HAP-1 (cell line): ENCODE data around the gene CLIC5.

ENCODE experiments used
- DNase-seq, 2 experiments: peaks; one replicate each; pipeline ENCODE4 v3.0.0-alpha.2; 2016 to 2020; ENCODE audit warnings: low spot score in 2 of 2
- H3K27me3 ChIP-seq: fragments of 250-450 bp; sonication (Bioruptor Pico); 2 replicates; pipeline ENCODE4 v1.5.1; 2020; ENCODE audit warnings: low read depth, mild to moderate bottlenecking, moderate library complexity
- H3K36me3 ChIP-seq: fragments of 250-450 bp; sonication (Bioruptor Pico); replicated peaks from 2 replicates; pipeline ENCODE4 v1.5.1; 2020; ENCODE audit warnings: mild to moderate bottlenecking
- H3K4me1 ChIP-seq: fragments of 250-450 bp; sonication (Bioruptor Pico); 2 replicates; pipeline ENCODE4 v1.5.1; 2020; ENCODE audit warnings: mild to moderate bottlenecking
- H3K4me3 ChIP-seq: fragments of 250-450 bp; sonication (Bioruptor Pico); 2 replicates; pipeline ENCODE4 v1.5.1; 2020; ENCODE audit warnings: mild to moderate bottlenecking, moderate library complexity
- H3K9me3 ChIP-seq: fragments of 250-450 bp; sonication (Bioruptor Pico); 2 replicates; pipeline ENCODE4 v1.5.1; 2020; ENCODE audit warnings: mild to moderate bottlenecking, moderate library complexity
- in situ Hi-C: fragments of 300-500 bp; cut with MboI; formaldehyde crosslinking; loops from 3 replicates; pipeline ENCODE4 v1.14.3; 2020; ENCODE audit warnings: low sequenced_read_pairs, inconsistent platforms, mixed read lengths

CLIC5 gene

GRCh38 chr6:46048646-46049297 lies 33.1 kb upstream of the CLIC5 start:
- Histone ChIP-seq H3K4me3 (no peak overlapping the region), H3K4me1 (no peaks in the 10 kb centered on the region), H3K36me3 (no peaks in the 10 kb centered on the region), H3K9me3 (no peaks in the 10 kb centered on the region), H3K27me3 (no peaks in the 10 kb centered on the region)
- in situ Hi-C loops = no loop called here
- no peak for DNase-seq

- Histone ChIP-seq H3K36me3 (no peaks in the 10 kb centered on the region), H3K4me1 (no peaks in the 10 kb centered on the region), H3K9me3 (no peaks in the 10 kb centered on the region), H3K27me3 (no peaks in the 10 kb centered on the region), H3K4me3 (no peak overlapping the region)
- DNase-seq = no peak
- in situ Hi-C loops = no loop called here
These were observed 31.0 kb upstream of the CLIC5 start for GRCh38 chr6:46046558-46047174.

- no peaks in the 10 kb centered on the region for H3K4me1 ChIP-seq
- no peaks in the 10 kb centered on the region for H3K27me3 ChIP-seq
- in situ Hi-C loops = no loop called here
- no peaks in the 10 kb centered on the region for H3K9me3 ChIP-seq
- no peak overlapping the region for H3K4me3 ChIP-seq
- no peaks in the 10 kb centered on the region for H3K36me3 ChIP-seq
- no peak for DNase-seq
These were observed 29.4 kb upstream of the CLIC5 start for GRCh38 chr6:46044881-46045617.

- Histone ChIP-seq H3K4me1 (no peaks in the 10 kb centered on the region), H3K4me3 (no peak overlapping the region), H3K27me3 (no peaks in the 10 kb centered on the region), H3K36me3 (no peaks in the 10 kb centered on the region), H3K9me3 (no peaks in the 10 kb centered on the region)
- in situ Hi-C loops = no loop called here
- peak; percentile 34 to 42 for DNase-seq
These were observed 26.8 kb upstream of the CLIC5 start for GRCh38 chr6:46042355-46042999.

- H3K4me1 ChIP-seq = no peaks in the 10 kb centered on the region
- no peak for DNase-seq
- H3K4me3 ChIP-seq = no peak overlapping the region
- in situ Hi-C loops = no loop called here
- no peaks in the 10 kb centered on the region for H3K27me3 ChIP-seq
- no peaks in the 10 kb centered on the region for H3K36me3 ChIP-seq
- H3K9me3 ChIP-seq = no peaks in the 10 kb centered on the region
These were observed 24.6 kb upstream of the CLIC5 start for GRCh38 chr6:46040288-46040687.

- no peak overlapping the region for H3K4me3 ChIP-seq
- H3K9me3 ChIP-seq = no peaks in the 10 kb centered on the region
- in situ Hi-C loops = no loop called here
- no peaks in the 10 kb centered on the region for H3K4me1 ChIP-seq
- no peaks in the 10 kb centered on the region for H3K36me3 ChIP-seq
- H3K27me3 ChIP-seq = no peaks in the 10 kb centered on the region
- DNase-seq = no peak
These were observed 24.0 kb upstream of the CLIC5 start for GRCh38 chr6:46039646-46040045.

GRCh38 chr6:46036911-46037310 lies 21.3 kb upstream of the CLIC5 start:
- in situ Hi-C loops = no loop called here
- Histone ChIP-seq H3K4me1 (no peaks in the 10 kb centered on the region), H3K27me3 (no peaks in the 10 kb centered on the region), H3K9me3 (no peaks in the 10 kb centered on the region), H3K36me3 (no peaks in the 10 kb centered on the region), H3K4me3 (no peak overlapping the region)
- no peak for DNase-seq

GRCh38 chr6:46035242-46035641 lies 19.6 kb upstream of the CLIC5 start:
- in situ Hi-C loops = no loop called here
- Histone ChIP-seq H3K36me3 (no peaks in the 10 kb centered on the region), H3K9me3 (no peaks in the 10 kb centered on the region), H3K4me3 (no peak overlapping the region), H3K4me1 (no peaks in the 10 kb centered on the region), H3K27me3 (peaks cover 3% of the 10 kb centered on the region)
- no peak for DNase-seq

GRCh38 chr6:46032110-46032998 lies 16.7 kb upstream of the CLIC5 start:
- no peak for DNase-seq
- H3K36me3 ChIP-seq = no peaks in the 10 kb centered on the region
- no peaks in the 10 kb centered on the region for H3K4me1 ChIP-seq
- in situ Hi-C loops = no loop called here
- no peak overlapping the region for H3K4me3 ChIP-seq
- no peaks in the 10 kb centered on the region for H3K9me3 ChIP-seq
- peaks cover 12% of the 10 kb centered on the region for H3K27me3 ChIP-seq

- Histone ChIP-seq H3K36me3 (no peaks in the 10 kb centered on the region), H3K9me3 (no peaks in the 10 kb centered on the region), H3K4me1 (no peaks in the 10 kb centered on the region), H3K4me3 (no peak overlapping the region), H3K27me3 (peaks cover 12% of the 10 kb centered on the region)
- in situ Hi-C loops = no loop called here
- DNase-seq = no peak
These were observed 13.9 kb upstream of the CLIC5 start for GRCh38 chr6:46029602-46030001.

GRCh38 chr6:46026307-46026706 lies 10.6 kb upstream of the CLIC5 start:
- Histone ChIP-seq H3K9me3 (no peaks in the 10 kb centered on the region), H3K4me3 (no peak overlapping the region), H3K27me3 (peaks cover 12% of the 10 kb centered on the region), H3K4me1 (no peaks in the 10 kb centered on the region), H3K36me3 (no peaks in the 10 kb centered on the region)
- DNase-seq = no peak
- in situ Hi-C loops = no loop called here

GRCh38 chr6:46025573-46025972 lies 9.9 kb upstream of the CLIC5 start:
- DNase-seq = no peak
- Histone ChIP-seq H3K36me3 (no peaks in the 10 kb centered on the region), H3K4me3 (no peak overlapping the region), H3K9me3 (no peaks in the 10 kb centered on the region), H3K27me3 (peaks cover 9% of the 10 kb centered on the region), H3K4me1 (no peaks in the 10 kb centered on the region)
- in situ Hi-C loops = no loop called here

GRCh38 chr6:46024124-46024769 lies 8.6 kb upstream of the CLIC5 start:
- H3K9me3 ChIP-seq = no peaks in the 10 kb centered on the region
- in situ Hi-C loops = no loop called here
- H3K27me3 ChIP-seq = peaks cover 5% of the 10 kb centered on the region; the same call in 1 of the 2 replicates
- DNase-seq = no peak
- no peak overlapping the region for H3K4me3 ChIP-seq
- H3K36me3 ChIP-seq = no peaks in the 10 kb centered on the region
- no peaks in the 10 kb centered on the region for H3K4me1 ChIP-seq
